ENCODE measurements around the gene CRABP2. TPM values are rescaled to one million over a fixed set of nuclear protein-coding genes. Genes with fewer than 3 reads are reported as not detected.

CRABP2 gene
- total RNA-seq, 1 experiment from 2014 or later, result 209 TPM

DNA sequence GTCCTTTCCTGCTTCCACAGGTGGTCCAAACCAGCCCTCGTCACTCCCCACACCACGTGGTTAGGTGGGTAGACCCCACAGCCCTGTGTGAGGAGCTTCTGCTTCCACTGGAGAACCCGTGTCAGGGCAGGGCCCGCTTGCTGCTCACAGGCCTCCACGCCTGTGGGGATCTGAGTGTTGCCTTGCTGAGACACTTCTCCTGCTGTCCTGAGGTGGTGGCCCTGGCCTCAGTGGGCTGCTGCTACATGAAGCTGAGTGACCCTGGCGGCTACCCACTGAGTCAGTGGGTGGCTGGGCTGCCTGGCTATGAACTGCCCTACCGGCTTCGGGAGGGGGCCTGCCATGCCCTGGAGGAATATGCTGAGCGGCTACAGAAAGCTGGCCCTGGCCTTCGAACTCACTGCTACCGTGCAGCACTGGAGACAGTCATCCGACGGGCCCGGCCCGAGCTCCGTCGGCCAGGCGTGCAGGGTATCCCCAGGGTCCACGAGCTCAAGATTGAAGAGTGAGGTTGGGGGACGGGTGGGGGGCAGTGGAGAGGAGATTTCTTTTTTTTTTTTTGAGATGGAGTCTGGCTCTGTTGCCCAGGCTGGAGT lies 28.7 kb upstream of the CRABP2 start:
- ChIA-PET CTCF (no interaction called here), RAD21 (ENCODE audit: low non-redundant PET in 1 of 2, low total read pairs in 2 of 2, uncharacterized antibody in 2 of 2, unreplicated experiment in 2 of 2) (no interaction called here), POLR2A (no interaction called here)
- peaks cover 5 to 8% of the 10 kb centered on the region in 2 experiments; a peak in 3 of 4 replicates for H3K4me1 ChIP-seq (ENCODE audit: control insufficient read depth in 1 of 2, insufficient read depth in 2 of 2, low read length in 2 of 2)
- H3K4me3 ChIP-seq (replicated peaks in 1 of 2; ENCODE audit: low read depth in 1 of 2, low read length in 2 of 2), result no peak overlapping the region
- no peak overlapping the region for H3K4me2 ChIP-seq (ENCODE audit: low read length)
- intact Hi-C loops (cut with micrococcal nuclease), result no loop called here
- no peak overlapping the region for H2AFZ ChIP-seq (ENCODE audit: low read depth, low read length, poor library complexity, severe bottlenecking)
- peaks cover 8 to 21% of the 10 kb centered on the region in 2 experiments; a peak in 3 of 4 replicates for H3K36me3 ChIP-seq (ENCODE audit: control insufficient read depth in 1 of 2, insufficient read depth in 2 of 2, low read length in 2 of 2)
- no peaks in the 10 kb centered on the region for H3K27me3 ChIP-seq (ENCODE audit: insufficient read depth, low read length)
- H3K79me2 ChIP-seq (ENCODE audit: insufficient read depth, low read length), result peaks cover 16% of the 10 kb centered on the region
- ATAC-seq (no peak), DNase-seq (ENCODE audit: low read depth, low spot score) (no peak)
- H3K9me3 ChIP-seq (ENCODE audit: control insufficient read depth in 1 of 2, insufficient read depth in 1 of 2, low read depth in 1 of 2, low read length in 2 of 2), result no peaks in the 10 kb centered on the region
- no peak overlapping the region for H3K27ac ChIP-seq (ENCODE audit: low read depth, low read length)
- no peaks in the 10 kb centered on the region for H4K20me1 ChIP-seq (ENCODE audit: insufficient read depth)
- H3K9me2 ChIP-seq (ENCODE audit: insufficient read depth), result no peaks in the 10 kb centered on the region
- no peak for TF ChIP-seq EZH2phosphoT487 (IDR thresholded peaks at IDR 0.05; ENCODE audit: borderline replicate concordance)
- TF ChIP-seq POLR2A (IDR thresholded peaks at IDR 0.05; ENCODE audit: borderline replicate concordance, extremely low read depth, insufficient read depth, insufficient read length), result no peak
- no peak for TF ChIP-seq CEBPB (IDR thresholded peaks at IDR 0.05; ENCODE audit: low read depth)
- no peak for TF ChIP-seq EZH2 (IDR thresholded peaks at IDR 0.05)
- TF ChIP-seq RAD21 (IDR thresholded peaks at IDR 0.05; ENCODE audit: low read depth), result no peak
- TF ChIP-seq, protein P1, sequence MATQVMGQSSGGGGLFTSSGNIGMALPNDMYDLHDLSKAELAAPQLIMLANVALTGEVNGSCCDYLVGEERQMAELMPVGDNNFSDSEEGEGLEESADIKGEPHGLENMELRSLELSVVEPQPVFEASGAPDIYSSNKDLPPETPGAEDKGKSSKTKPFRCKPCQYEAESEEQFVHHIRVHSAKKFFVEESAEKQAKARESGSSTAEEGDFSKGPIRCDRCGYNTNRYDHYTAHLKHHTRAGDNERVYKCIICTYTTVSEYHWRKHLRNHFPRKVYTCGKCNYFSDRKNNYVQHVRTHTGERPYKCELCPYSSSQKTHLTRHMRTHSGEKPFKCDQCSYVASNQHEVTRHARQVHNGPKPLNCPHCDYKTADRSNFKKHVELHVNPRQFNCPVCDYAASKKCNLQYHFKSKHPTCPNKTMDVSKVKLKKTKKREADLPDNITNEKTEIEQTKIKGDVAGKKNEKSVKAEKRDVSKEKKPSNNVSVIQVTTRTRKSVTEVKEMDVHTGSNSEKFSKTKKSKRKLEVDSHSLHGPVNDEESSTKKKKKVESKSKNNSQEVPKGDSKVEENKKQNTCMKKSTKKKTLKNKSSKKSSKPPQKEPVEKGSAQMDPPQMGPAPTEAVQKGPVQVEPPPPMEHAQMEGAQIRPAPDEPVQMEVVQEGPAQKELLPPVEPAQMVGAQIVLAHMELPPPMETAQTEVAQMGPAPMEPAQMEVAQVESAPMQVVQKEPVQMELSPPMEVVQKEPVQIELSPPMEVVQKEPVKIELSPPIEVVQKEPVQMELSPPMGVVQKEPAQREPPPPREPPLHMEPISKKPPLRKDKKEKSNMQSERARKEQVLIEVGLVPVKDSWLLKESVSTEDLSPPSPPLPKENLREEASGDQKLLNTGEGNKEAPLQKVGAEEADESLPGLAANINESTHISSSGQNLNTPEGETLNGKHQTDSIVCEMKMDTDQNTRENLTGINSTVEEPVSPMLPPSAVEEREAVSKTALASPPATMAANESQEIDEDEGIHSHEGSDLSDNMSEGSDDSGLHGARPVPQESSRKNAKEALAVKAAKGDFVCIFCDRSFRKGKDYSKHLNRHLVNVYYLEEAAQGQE (IDR thresholded peaks at IDR 0.05; ENCODE audit: low read depth), result no peak
- TF ChIP-seq MAX (IDR thresholded peaks at IDR 0.05), result no peak
- no peak for TF ChIP-seq ATF3 (IDR thresholded peaks at IDR 0.05)
- TF ChIP-seq SRF (IDR thresholded peaks at IDR 0.05; ENCODE audit: low read depth), result no peak
- H3K9ac ChIP-seq (ENCODE audit: low read length), result no peak overlapping the region
- no TSS peak for BruUV-seq (replicated peaks)

Data from HCT116 (cell line).